Skin epidermis (tissue), 12 donors: ENCODE data around the gene MKNK2.

Source experiments
- H3K27ac ChIP-seq, 21 experiments: fragments of 200-600 bp; sonication (generic) in 11 of 21; one replicate each; pipeline ENCODE4 v1.5.0; 2020; ENCODE audit warnings: mild to moderate bottlenecking in 3 of 21, inconsistent platforms in 2 of 21, moderate library complexity in 2 of 21
- H3K4me3 ChIP-seq, 7 experiments: fragments of 200-600 bp; sonication (generic) in 2 of 7; one replicate each; pipeline ENCODE4 v1.5.0; 2020; ENCODE audit warnings: inconsistent platforms in 2 of 7, mild to moderate bottlenecking in 2 of 7, moderate library complexity in 1 of 7

MKNK2 gene

DNA sequence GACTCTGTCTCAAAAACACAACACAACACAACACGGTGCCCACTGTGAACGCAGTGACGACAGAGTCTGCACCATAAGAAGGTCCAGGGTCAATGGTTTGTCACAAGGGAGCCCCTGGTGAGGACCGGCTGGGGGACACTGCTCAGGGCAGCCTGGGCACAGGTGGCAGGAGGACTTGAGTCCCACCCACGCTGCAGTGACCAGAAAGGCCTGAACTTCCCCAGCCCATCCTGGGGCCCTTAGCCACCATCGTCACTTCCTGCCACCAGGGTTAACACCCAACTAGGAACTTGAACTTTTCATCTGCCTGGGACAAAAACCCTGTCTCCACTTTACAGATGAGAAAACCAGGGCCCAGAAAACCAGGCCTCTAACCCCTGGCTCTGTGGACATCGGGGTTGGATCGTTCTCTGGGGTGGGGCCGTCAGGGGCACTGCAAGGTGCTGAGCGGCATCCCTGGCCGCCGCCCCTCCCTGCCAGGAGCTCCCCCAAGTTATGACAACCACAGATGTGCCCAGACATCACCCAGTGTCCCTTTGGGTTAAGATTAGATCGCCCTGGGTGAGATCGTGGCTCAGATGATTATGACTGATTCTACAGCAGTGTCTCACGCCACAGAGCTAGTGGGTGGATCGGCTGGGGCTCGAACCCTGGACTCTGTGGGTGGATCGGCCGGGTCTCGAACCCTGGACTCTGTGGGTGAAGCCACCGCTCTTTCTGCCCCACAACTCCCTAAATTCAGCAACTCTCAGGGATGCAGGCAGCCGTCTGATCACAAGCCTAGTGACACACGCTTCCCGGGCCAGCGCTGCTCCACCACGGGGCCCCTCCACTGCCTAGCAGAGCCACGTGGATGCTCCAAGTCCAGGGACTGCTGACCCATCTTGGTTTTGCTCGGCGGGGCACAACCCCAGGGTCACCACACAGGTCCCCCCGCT is 31.1 kb upstream of the MKNK2 start:
- Histone ChIP-seq H3K4me3 (peak overlapping the region; percentile 11 to 50 (median 43)), H3K27ac (peak overlapping the region in 18 of 21 experiments; percentile 2 to 97 (median 80))

- Histone ChIP-seq H3K4me3 (no peak overlapping the region), H3K27ac (peak overlapping the region in 7 of 21 experiments; percentile 11 to 97 (median 87))
These were observed 29.4 kb upstream of the MKNK2 start for GRCh38 chr19:2080336-2080988.

- Histone ChIP-seq H3K4me3 (no peak overlapping the region), H3K27ac (peak overlapping the region in 5 of 21 experiments; percentile 4 to 94 (median 18))
These were observed 28.8 kb upstream of the MKNK2 start for GRCh38 chr19:2079865-2080301.

DNA sequence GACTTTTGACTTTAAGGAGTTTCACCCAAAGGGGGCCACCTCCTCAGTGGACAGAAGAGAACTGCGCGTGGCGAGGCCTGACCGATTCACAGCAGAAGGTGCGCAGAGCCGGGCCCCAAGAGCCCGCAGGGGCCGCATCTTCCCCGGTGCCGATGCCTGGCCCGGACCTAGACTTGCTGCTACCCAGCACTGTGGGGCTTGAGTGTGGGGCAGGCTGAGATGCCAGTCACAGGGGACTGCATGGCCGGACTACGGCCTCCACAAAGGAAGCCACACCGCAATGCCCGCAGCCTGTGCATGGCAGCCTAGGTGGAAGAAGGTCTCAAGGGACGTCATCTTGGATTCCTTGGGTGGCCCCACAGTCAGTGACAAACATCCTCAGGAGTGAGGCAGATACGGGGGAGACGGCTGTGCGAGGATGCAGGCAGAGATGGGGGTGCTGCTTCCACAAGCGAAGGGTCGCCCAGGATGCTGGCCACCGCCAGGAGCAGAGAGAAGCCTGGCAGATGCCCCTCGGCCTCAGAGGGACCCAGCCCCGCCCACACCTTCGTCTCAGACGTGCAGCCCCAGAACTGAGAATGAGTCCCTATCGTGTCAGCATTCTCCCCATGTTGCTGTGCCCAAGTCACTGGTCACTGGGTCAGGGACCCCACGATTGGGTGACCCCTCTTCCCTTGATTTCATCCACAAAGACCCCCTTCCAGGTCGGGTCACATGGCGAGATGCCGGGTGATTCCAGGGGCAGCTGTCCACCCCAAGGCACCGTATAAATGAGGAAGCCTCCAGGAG is 28.2 kb upstream of the MKNK2 start:
- peak overlapping the region in 2 of 21 experiments; percentile 4 to 11 for H3K27ac ChIP-seq
- H3K4me3 ChIP-seq: no peak overlapping the region

DNA sequence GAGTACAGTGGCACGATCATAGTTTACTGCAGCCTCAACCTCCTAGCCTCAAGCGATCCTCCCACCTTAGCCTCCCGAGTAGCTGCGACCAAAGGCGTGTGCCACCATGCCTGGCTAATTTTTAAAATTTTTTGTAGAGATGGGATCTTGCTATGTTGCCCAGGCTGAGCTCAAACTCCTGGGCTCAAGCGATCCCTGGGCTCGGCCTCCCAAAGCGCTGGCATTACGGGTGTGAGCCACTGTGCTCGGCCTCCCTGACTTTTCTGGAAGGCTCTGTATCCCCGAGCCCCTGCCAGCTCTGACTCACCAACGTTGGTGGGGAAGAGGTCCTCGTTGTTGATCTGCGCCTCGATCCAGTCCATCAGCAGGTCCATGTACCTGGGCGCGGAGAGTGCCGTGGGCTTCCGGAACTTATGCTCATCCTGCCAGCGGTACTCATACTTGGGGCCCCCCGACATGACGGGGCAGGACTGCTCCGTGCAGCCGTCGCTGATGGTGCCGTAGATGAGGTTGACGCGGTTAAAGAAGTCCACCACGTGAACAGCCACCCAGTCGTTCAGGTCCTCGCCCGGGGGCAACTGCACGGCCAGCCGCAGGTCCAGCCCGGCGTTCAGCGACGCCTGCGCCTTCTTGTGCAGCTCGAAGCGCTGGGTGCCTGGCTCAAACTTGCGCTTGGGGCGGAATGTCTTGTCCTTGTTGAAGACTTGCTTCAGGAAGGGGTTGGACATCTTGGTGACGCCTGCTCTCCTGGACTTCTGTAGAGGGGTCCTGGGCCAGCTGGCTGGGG is 27.0 kb upstream of the MKNK2 start:
- Histone ChIP-seq H3K4me3 (no peak overlapping the region), H3K27ac (no peak overlapping the region)

DNA sequence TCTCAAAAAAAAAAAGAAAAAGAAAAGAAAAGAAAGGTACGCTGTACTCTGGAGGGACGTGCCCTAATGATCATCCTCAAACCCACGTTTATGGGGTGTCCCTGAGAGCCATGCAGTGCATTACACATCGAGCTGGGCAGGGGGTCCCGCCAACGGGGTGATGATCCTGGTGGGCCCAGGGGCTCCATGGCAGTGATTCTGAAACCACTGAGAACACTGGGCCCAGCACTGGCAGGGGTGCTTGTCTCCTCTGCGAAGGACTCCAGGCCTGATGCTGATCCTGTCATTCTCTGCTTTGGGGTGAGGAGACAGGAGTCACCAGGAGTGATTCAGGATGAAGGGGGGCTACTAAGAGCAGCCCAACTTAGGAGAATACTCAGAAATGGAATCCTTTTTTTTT is 26.4 kb upstream of the MKNK2 start:
- Histone ChIP-seq H3K4me3 (no peak overlapping the region), H3K27ac (no peak overlapping the region)

GRCh38 chr19:2076526-2076944 is 25.5 kb upstream of the MKNK2 start:
- no peak overlapping the region for H3K27ac ChIP-seq
- no peak overlapping the region for H3K4me3 ChIP-seq

DNA sequence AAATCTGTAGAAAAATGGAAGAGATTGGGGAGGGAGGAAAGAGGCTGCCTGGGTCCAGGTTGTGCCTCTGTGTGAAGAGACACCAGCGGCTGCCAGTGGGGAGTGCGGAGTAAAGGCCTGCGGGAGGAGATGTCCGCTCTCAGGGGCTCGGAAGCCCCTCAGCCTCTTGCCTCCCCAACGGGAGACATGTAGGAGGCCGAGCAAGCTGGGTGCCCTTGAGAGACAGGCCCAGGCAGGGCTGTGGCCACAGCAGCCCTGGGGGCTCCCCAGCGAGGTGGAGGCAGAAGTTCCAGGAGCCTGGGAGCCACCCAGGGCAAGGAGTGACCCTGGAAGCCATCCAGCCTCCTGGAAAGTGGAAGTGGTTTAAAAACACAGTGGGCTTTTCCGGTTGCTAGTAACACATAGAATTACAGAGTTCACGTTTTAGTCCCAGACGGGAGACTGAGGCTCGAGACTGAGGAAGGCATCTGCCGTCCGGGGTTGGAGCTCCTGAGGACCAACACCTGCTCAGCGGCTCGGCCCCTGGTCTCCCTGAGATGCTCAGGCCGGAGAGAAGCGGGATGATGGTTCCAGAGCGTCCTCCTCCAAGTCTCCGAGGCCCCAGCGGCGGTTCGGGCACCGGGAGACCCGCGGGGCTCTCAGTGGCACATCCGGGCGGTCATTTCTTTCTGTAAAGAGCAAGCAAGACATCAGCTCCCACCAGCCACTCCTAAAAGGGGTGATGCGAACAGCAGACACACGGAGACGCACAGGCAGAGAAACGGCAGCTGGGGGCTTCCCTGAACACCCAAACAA is 21.9 kb upstream of the MKNK2 start:
- Histone ChIP-seq H3K27ac (peak overlapping the region in 1 of 21 experiments; percentile 52), H3K4me3 (no peak overlapping the region)

- peak overlapping the region in 1 of 21 experiments; percentile 7 for H3K27ac ChIP-seq
- H3K4me3 ChIP-seq: no peak overlapping the region
These were observed 20.1 kb upstream of the MKNK2 start for GRCh38 chr19:2070986-2071673.

- peak overlapping the region in 1 of 21 experiments; percentile 40 for H3K27ac ChIP-seq
- no peak overlapping the region for H3K4me3 ChIP-seq
These were observed 19.4 kb upstream of the MKNK2 start for GRCh38 chr19:2070436-2070827.

DNA sequence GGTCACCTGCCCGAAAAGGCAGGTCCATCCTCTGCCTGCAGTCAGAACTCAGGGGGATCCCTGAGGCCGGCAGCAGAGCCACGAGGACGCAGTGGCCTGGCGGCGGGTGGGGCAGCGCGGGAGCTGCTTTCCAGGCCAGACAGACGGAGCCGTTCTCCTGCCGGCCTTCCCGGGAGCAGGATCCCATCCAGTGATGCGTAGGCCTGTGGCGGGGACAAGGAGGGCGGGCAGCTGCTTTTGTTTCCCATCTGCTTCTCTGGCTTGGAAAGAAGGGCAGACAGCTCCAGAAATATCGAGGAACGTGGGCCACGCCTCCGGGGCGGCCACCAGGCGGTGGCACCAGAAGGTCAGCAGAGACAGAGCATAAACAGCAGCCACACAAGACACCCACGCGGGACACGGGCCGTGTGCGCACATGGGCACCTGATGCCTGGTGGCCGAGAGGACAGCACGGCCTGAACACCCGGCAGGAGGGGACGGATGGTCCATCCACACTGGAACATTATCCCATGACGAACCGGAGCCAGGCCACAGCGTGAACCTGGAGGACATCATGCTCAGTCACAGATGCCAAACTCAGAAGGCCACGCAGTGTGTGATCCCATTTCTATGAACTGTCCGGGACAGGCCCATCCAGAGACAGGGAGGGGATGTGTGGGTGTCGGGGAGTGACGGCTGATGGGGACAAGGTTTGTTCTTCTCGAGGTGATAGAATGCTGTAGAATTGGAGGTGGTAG is 13.9 kb upstream of the MKNK2 start:
- Histone ChIP-seq H3K4me3 (no peak overlapping the region), H3K27ac (peak overlapping the region in 11 of 21 experiments; percentile 10 to 74 (median 50))

DNA sequence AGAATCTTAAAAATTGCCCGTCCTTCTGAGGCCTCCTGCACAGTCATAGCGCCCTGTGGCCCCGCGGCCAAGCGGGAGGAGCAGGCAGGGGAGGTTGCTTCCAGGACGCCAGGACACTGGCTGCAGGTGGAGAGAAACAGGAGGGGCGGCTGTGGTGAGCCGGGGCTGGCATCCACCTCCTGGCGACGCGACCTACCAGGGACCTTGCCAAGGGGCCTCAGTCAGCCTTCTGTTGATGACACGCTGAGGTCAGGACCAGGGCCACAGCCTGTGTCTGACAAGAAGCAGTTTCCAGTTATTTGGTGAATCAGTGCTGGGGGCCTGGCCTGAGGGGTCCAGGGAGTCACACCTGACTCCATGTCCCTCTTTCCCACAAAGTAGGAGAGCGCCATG is 13.3 kb upstream of the MKNK2 start:
- H3K27ac ChIP-seq: peak overlapping the region in 11 of 21 experiments; percentile 10 to 74 (median 50)
- no peak overlapping the region for H3K4me3 ChIP-seq

GRCh38 chr19:2063824-2064223 is 12.8 kb upstream of the MKNK2 start:
- H3K4me3 ChIP-seq: no peak overlapping the region

DNA sequence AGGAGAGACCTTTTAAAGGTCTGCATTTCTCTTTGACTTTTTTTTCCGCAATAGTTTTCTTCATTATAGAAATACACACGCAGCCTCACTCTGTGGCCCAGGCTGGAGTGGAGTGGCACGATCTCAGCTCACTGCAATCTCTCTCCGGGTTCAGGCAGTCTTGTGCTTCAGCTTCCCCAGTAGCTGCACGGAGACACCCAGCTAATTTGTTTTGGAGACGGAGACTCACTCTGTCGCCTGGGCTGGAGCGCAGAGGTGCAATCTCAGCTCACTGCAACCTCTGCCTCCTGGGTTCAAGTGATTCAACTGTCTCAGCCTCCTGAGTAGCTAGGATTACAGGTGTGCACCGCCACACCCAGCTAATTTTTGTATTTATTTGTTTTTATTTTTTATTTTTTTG is 11.7 kb upstream of the MKNK2 start:
- H3K27ac ChIP-seq: peak overlapping the region in 3 of 21 experiments; percentile 98 to 100 (median 99)
- no peak overlapping the region for H3K4me3 ChIP-seq

More at GRCh38 chr19:2063824-2064223, 12.8 kb upstream of the MKNK2 start:
- H3K27ac ChIP-seq: peak overlapping the region in 2 of 21 experiments; percentile 47 to 67

- peak overlapping the region in 3 of 7 experiments; percentile 56 to 61 (median 57) for H3K4me3 ChIP-seq
- H3K27ac ChIP-seq: peak overlapping the region in 17 of 21 experiments; percentile 87 to 100 (median 99)
These were observed 11.3 kb upstream of the MKNK2 start for GRCh38 chr19:2062389-2062729.

DNA sequence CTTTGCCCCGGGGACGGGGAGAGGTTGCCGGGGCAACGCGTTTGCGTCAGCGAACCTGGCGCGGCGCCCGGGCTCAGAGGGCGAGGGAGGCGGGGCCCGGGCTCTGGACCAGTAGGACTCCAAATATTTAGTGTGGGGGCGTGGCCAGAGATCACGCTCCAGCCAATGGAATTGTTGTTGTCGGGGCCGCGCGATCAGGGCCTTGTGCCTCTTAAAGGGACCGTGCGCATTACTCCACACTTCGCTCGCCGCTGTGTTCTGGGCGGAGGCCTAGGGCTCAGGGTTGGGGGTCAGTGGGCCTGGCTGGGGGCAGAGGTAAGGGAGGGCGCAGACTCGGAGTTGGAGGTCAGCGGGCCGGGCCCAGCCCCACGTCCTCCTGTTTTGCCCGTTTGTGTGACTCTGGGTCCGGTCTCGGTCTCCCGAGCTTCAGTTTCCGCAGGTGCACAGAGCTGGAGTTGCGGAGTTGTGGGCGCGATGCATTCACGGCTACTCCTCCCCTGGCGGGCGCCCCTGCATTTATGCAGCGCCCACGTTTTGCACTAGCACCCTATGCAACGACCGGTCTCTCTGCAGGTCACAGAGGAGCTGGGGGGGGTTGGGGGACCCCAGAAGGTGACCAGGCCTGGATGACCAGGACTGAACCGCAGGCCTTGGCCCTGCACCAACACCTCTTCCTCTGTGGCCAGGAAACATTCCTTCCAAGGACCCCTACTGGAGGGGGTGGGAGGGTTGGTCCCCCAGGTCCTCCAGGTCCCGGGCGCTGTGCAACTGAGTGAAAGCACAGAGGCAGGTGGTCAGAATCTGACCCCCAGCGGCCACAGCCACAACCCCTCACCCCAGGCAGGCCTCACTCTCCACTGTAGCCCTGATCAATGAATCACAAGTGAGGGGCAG is 10.7 kb upstream of the MKNK2 start:
- Histone ChIP-seq H3K4me3 (peak overlapping the region; percentile 37 to 88 (median 57)), H3K27ac (peak overlapping the region; percentile 64 to 100 (median 99))
